Measurements from ENCODE around the gene OSBPL2. TPM values are rescaled to one million over a fixed set of nuclear protein-coding genes. Genes with fewer than 3 reads are reported as not detected.

OSBPL2 gene
- total RNA-seq, 2 experiments from 2014 or later = 17.2 to 40.0 TPM

- no peak for TF ChIP-seq CTCF (conservative IDR thresholded peaks at IDR 0.05; ENCODE audit: low read length)
- TF ChIP-seq EZH2phosphoT487 (IDR thresholded peaks at IDR 0.05; ENCODE audit: borderline replicate concordance, low read depth, low read length) = no peak
- H3K4me3 ChIP-seq (ENCODE audit: low read depth, low read length, poor library complexity, severe bottlenecking) = no peak overlapping the region
- BruUV-seq (replicated peaks) = no TSS peak
- ChIA-PET CTCF (ENCODE audit: unreplicated experiment) (no interaction called here), POLR2A (no interaction called here)
- H3K79me2 ChIP-seq (ENCODE audit: insufficient read depth, low read depth, low read length) = 0 out of 2 replicates have a peak, but pooled peaks cover 4% of the 10 kb centered on the region
- H3K4me1 ChIP-seq (ENCODE audit: insufficient read depth, low read length, poor library complexity, severe bottlenecking) = peaks cover 15% of the 10 kb centered on the region
- no peaks in the 10 kb centered on the region for H3K9me2 ChIP-seq (ENCODE audit: insufficient read depth, low read length)
- DNase-seq (ENCODE audit: low spot score) = no peak
- intact Hi-C loops (cut with micrococcal nuclease; ENCODE audit: unreplicated experiment) = no loop called here
- H2AFZ ChIP-seq (ENCODE audit: low read length) = no peak overlapping the region
- no peaks in the 10 kb centered on the region for H3K9me3 ChIP-seq (ENCODE audit: low read length)
- no peaks in the 10 kb centered on the region for H4K20me1 ChIP-seq (ENCODE audit: insufficient read depth, low read length)
- H3K27ac ChIP-seq (ENCODE audit: low read depth, low read length, poor library complexity, severe bottlenecking) = no peak overlapping the region
- H3K4me2 ChIP-seq (ENCODE audit: low read length) = no peak overlapping the region
- no peaks in the 10 kb centered on the region for H3K36me3 ChIP-seq (ENCODE audit: insufficient read depth, low read length)
These were observed 2.6 kb upstream of the OSBPL2 start for GRCh38 chr20:62235777-62236157.

GRCh38 chr20:62236200-62236599 is 2.1 kb upstream of the OSBPL2 start:
- Histone ChIP-seq H3K9me2 (ENCODE audit: insufficient read depth, low read length) (no peaks in the 10 kb centered on the region), H2AFZ (ENCODE audit: low read length) (no peak overlapping the region), H3K27ac (ENCODE audit: low read depth, low read length, poor library complexity, severe bottlenecking) (no peak overlapping the region), H3K79me2 (ENCODE audit: insufficient read depth, low read depth, low read length) (0 out of 2 replicates have a peak, but pooled peaks cover 4% of the 10 kb centered on the region), H3K4me1 (ENCODE audit: insufficient read depth, low read length, poor library complexity, severe bottlenecking) (peaks cover 15% of the 10 kb centered on the region), H3K4me3 (ENCODE audit: low read depth, low read length, poor library complexity, severe bottlenecking) (no peak overlapping the region), H3K36me3 (ENCODE audit: insufficient read depth, low read length) (no peaks in the 10 kb centered on the region), H3K4me2 (ENCODE audit: low read length) (no peak overlapping the region), H3K9me3 (ENCODE audit: low read length) (no peaks in the 10 kb centered on the region), H4K20me1 (ENCODE audit: insufficient read depth, low read length) (no peaks in the 10 kb centered on the region)
- ChIA-PET POLR2A (interaction anchor here (0.6 kb wide), 1 partner anchor 217 kb away, joined by 3 read pairs; no protein-coding TSS in a partner anchor), CTCF (ENCODE audit: unreplicated experiment) (no interaction called here)
- no peak for TF ChIP-seq EZH2phosphoT487 (IDR thresholded peaks at IDR 0.05; ENCODE audit: borderline replicate concordance, low read depth, low read length)
- no peak for TF ChIP-seq CTCF (conservative IDR thresholded peaks at IDR 0.05; ENCODE audit: low read length)
- no TSS peak for BruUV-seq (replicated peaks)
- no peak for DNase-seq (ENCODE audit: low spot score)
- intact Hi-C loops (cut with micrococcal nuclease; ENCODE audit: unreplicated experiment) = no loop called here

GRCh38 chr20:62236766-62237513 is 1.4 kb upstream of the OSBPL2 start:
- Histone ChIP-seq H3K4me2 (ENCODE audit: low read length) (no peak overlapping the region), H2AFZ (ENCODE audit: low read length) (no peak overlapping the region), H3K9me3 (ENCODE audit: low read length) (no peaks in the 10 kb centered on the region), H3K9me2 (ENCODE audit: insufficient read depth, low read length) (no peaks in the 10 kb centered on the region), H4K20me1 (ENCODE audit: insufficient read depth, low read length) (no peaks in the 10 kb centered on the region), H3K36me3 (ENCODE audit: insufficient read depth, low read length) (no peaks in the 10 kb centered on the region), H3K4me1 (ENCODE audit: insufficient read depth, low read length, poor library complexity, severe bottlenecking) (peaks cover 15% of the 10 kb centered on the region), H3K4me3 (ENCODE audit: low read depth, low read length, poor library complexity, severe bottlenecking) (no peak overlapping the region), H3K79me2 (ENCODE audit: insufficient read depth, low read depth, low read length) (0 out of 2 replicates have a peak, but pooled peaks cover 4% of the 10 kb centered on the region), H3K27ac (ENCODE audit: low read depth, low read length, poor library complexity, severe bottlenecking) (no peak overlapping the region)
- ChIA-PET POLR2A (interaction anchor here (0.6 kb wide), 1 partner anchor 218 kb away, joined by 3 read pairs; no protein-coding TSS in a partner anchor), CTCF (ENCODE audit: unreplicated experiment) (no interaction called here)
- BruUV-seq (replicated peaks) = no TSS peak
- intact Hi-C loops (cut with micrococcal nuclease; ENCODE audit: unreplicated experiment) = no loop called here
- no peak for DNase-seq (ENCODE audit: low spot score)
- no peak for TF ChIP-seq EZH2phosphoT487 (IDR thresholded peaks at IDR 0.05; ENCODE audit: borderline replicate concordance, low read depth, low read length)

Data from OCI-LY7 (cell line).